ENCODE results near the gene PLCB1.

DNA sequence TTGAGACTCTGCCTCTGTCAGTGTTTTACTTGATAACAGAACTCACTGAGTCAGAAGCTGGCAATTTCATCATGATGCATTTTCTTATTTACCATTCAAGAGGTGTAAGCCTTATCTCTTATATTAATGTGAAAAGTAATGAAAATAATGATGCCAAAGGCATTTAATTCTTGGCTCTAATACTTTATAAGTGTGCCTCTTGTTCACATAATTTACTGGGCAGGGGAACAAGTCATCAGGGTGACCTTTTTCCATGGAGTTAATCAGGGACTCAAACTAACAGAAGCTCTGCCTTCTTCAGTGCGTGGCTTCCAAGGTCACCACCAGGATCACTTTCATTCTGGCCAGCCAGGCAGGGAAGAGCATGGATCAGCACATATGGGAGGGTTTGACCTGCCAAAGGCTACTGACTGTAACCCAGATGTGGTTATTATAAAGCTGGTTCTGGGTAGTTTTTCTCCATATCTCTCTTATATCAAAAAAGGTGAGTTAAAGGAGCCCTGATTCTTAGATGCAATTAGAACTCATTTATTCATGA lies 5.2 kb upstream of the PLCB1 start:
- TF ChIP-seq CTCF (IDR thresholded peaks at IDR 0.05; ENCODE audit: extremely low read depth in 1 of 2, insufficient read depth in 1 of 2, low read depth in 1 of 2, low read length in 2 of 2): no peak
- TF ChIP-seq, protein P1, sequence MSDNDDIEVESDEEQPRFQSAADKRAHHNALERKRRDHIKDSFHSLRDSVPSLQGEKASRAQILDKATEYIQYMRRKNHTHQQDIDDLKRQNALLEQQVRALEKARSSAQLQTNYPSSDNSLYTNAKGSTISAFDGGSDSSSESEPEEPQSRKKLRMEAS (IDR thresholded peaks at IDR 0.05; ENCODE audit: insufficient read depth, insufficient read length): no peak
- no peak for TF ChIP-seq POLR2A (IDR thresholded peaks at IDR 0.05; ENCODE audit: low read depth, low read length)
